ENCODE results near the gene DNTT. TPM values are rescaled to one million over a fixed set of nuclear protein-coding genes. Genes with fewer than 3 reads are reported as not detected.

DNTT gene
- total RNA-seq, 1 donor from 2014 or later, result not detected

GRCh38 chr10:96309628-96310320 is 5.5 kb downstream of the DNTT start:
- Mint-ChIP-seq H3K4me3 (ENCODE audit: low read depth) (no peak overlapping the region), H3K4me1 (ENCODE audit: low read depth) (peaks cover 2% of the 10 kb centered on the region), H3K27ac (no peak overlapping the region), H3K36me3 (ENCODE audit: insufficient read depth) (no peaks in the 10 kb centered on the region), H3K27me3 (no peaks in the 10 kb centered on the region), H3K9me3 (ENCODE audit: low read depth) (no peaks in the 10 kb centered on the region)
- TF ChIP-seq CTCF (IDR thresholded peaks at IDR 0.05; ENCODE audit: unreplicated experiment), result no peak
- no peak for DNase-seq (ENCODE audit: low spot score, unreplicated experiment)

GRCh38 chr10:96310321-96310669 is 6.1 kb downstream of the DNTT start:
- Mint-ChIP-seq H3K27ac (no peak overlapping the region), H3K4me3 (ENCODE audit: low read depth) (no peak overlapping the region), H3K27me3 (no peaks in the 10 kb centered on the region), H3K4me1 (ENCODE audit: low read depth) (peaks cover 2% of the 10 kb centered on the region), H3K36me3 (ENCODE audit: insufficient read depth) (no peaks in the 10 kb centered on the region), H3K9me3 (ENCODE audit: low read depth) (no peaks in the 10 kb centered on the region)
- TF ChIP-seq CTCF (IDR thresholded peaks at IDR 0.05; ENCODE audit: unreplicated experiment), result no peak
- DNase-seq (ENCODE audit: low spot score, unreplicated experiment), result no peak

- Mint-ChIP-seq H3K9me3 (ENCODE audit: low read depth) (no peaks in the 10 kb centered on the region), H3K4me1 (ENCODE audit: low read depth) (peaks cover 2% of the 10 kb centered on the region), H3K27ac (no peak overlapping the region), H3K27me3 (no peaks in the 10 kb centered on the region), H3K4me3 (ENCODE audit: low read depth) (no peak overlapping the region), H3K36me3 (ENCODE audit: insufficient read depth) (no peaks in the 10 kb centered on the region)
- DNase-seq (ENCODE audit: low spot score, unreplicated experiment), result no peak
- TF ChIP-seq CTCF (IDR thresholded peaks at IDR 0.05; ENCODE audit: unreplicated experiment), result no peak
These were observed 7.0 kb downstream of the DNTT start for GRCh38 chr10:96311180-96311715.

- Mint-ChIP-seq H3K27me3 (no peaks in the 10 kb centered on the region), H3K4me1 (ENCODE audit: low read depth) (peaks cover 2% of the 10 kb centered on the region), H3K36me3 (ENCODE audit: insufficient read depth) (no peaks in the 10 kb centered on the region), H3K4me3 (ENCODE audit: low read depth) (no peak overlapping the region), H3K9me3 (ENCODE audit: low read depth) (no peaks in the 10 kb centered on the region), H3K27ac (no peak overlapping the region)
- DNase-seq (ENCODE audit: low spot score, unreplicated experiment), result no peak
- no peak for TF ChIP-seq CTCF (IDR thresholded peaks at IDR 0.05; ENCODE audit: unreplicated experiment)
These were observed 9.1 kb downstream of the DNTT start for GRCh38 chr10:96313344-96313743.

- Mint-ChIP-seq H3K4me1 (ENCODE audit: low read depth) (no peaks in the 10 kb centered on the region), H3K9me3 (ENCODE audit: low read depth) (no peaks in the 10 kb centered on the region), H3K4me3 (ENCODE audit: low read depth) (no peak overlapping the region), H3K27me3 (no peaks in the 10 kb centered on the region), H3K36me3 (ENCODE audit: insufficient read depth) (no peaks in the 10 kb centered on the region), H3K27ac (no peak overlapping the region)
- DNase-seq (ENCODE audit: low spot score, unreplicated experiment), result no peak
- TF ChIP-seq CTCF (IDR thresholded peaks at IDR 0.05; ENCODE audit: unreplicated experiment), result no peak
These were observed 13.0 kb downstream of the DNTT start for GRCh38 chr10:96317067-96317833.
